ENCODE results near the gene NTNG1.

Gene NTNG1

GRCh38 chr1:107142140-107142542, 1.3 kb downstream of the NTNG1 start:
- Histone ChIP-seq H3K9me3 (ENCODE audit: control extremely low read depth in 1 of 5, control insufficient read depth in 4 of 5, insufficient read depth in 2 of 5, low read depth in 1 of 5, low read length in 4 of 5) (no peaks in the 10 kb centered on the region), H3K27ac (ENCODE audit: insufficient read depth in 1 of 2, low read depth in 1 of 2, low read length in 2 of 2, poor library complexity in 1 of 2, severe bottlenecking in 2 of 2) (no peak overlapping the region), H3K4me3 (ENCODE audit: control insufficient read depth in 1 of 7, extremely low read depth in 1 of 7, insufficient read depth in 4 of 7, low read depth in 2 of 7, low read length in 6 of 7) (peak overlapping the region in 4 of 7 experiments; percentile 55 to 73 (median 65)), H3K4me1 (ENCODE audit: control extremely low read depth in 1 of 4, control insufficient read depth in 4 of 4, insufficient read depth in 4 of 4, low read length in 3 of 4) (peaks cover 0 to 23% (median 20%) of the 10 kb centered on the region in 4 experiments), H3K36me3 (ENCODE audit: control insufficient read depth in 4 of 4, insufficient read depth in 4 of 4, low read length in 3 of 4) (no peaks in the 10 kb centered on the region), H3K27me3 (replicated peaks in 2 of 5; ENCODE audit: control insufficient read depth in 4 of 5, insufficient read depth in 5 of 5, low read length in 4 of 5) (peaks cover 16 to 54% (median 30%) of the 10 kb centered on the region in 5 experiments)
- no CpG with 5 or more reads among the region's 5 CpGs for whole genome bisulfite sequencing (ENCODE audit: insufficient coverage)
- ChIA-PET POLR2A (interaction anchor here (0.7 kb wide), 1 partner anchor 472 kb away, joined by 4 read pairs; no protein-coding TSS in a partner anchor), CTCF (interaction anchor here (0.6 to 0.7 kb wide), 2 partner anchors 96 to 1265 kb away, joined by 3 read pairs; no protein-coding TSS in a partner anchor)
- DNase-seq: peak; percentile 49 to 66 (median 64)

- WGBS (ENCODE audit: insufficient coverage): 100% methylated on average over 1 of the region's 2 CpGs
- Histone ChIP-seq H3K27me3 (replicated peaks in 2 of 5; ENCODE audit: control insufficient read depth in 4 of 5, insufficient read depth in 5 of 5, low read length in 4 of 5) (peaks cover 18 to 54% (median 31%) of the 10 kb centered on the region in 5 experiments), H3K36me3 (ENCODE audit: control insufficient read depth in 4 of 4, insufficient read depth in 4 of 4, low read length in 3 of 4) (no peaks in the 10 kb centered on the region), H3K9me3 (ENCODE audit: control extremely low read depth in 1 of 5, control insufficient read depth in 4 of 5, insufficient read depth in 2 of 5, low read depth in 1 of 5, low read length in 4 of 5) (no peaks in the 10 kb centered on the region), H3K27ac (ENCODE audit: insufficient read depth in 1 of 2, low read depth in 1 of 2, low read length in 2 of 2, poor library complexity in 1 of 2, severe bottlenecking in 2 of 2) (no peak overlapping the region), H3K4me3 (ENCODE audit: control insufficient read depth in 1 of 7, extremely low read depth in 1 of 7, insufficient read depth in 4 of 7, low read depth in 2 of 7, low read length in 6 of 7) (no peak overlapping the region), H3K4me1 (ENCODE audit: control extremely low read depth in 1 of 4, control insufficient read depth in 4 of 4, insufficient read depth in 4 of 4, low read length in 3 of 4) (peaks cover 0 to 23% (median 20%) of the 10 kb centered on the region in 4 experiments)
- ChIA-PET CTCF (interaction anchor here (0.6 to 0.7 kb wide), 3 partner anchors 9 to 1266 kb away, joined by 3 read pairs; no protein-coding TSS in a partner anchor), POLR2A (interaction anchor here (0.7 kb wide), 1 partner anchor 640 kb away, joined by 3 read pairs; no protein-coding TSS in a partner anchor)
- DNase-seq: no peak
These were observed 1.8 kb downstream of the NTNG1 start for GRCh38 chr1:107142666-107143065.

- H3K36me3 ChIP-seq (ENCODE audit: control insufficient read depth in 4 of 4, insufficient read depth in 4 of 4, low read length in 3 of 4): no peaks in the 10 kb centered on the region
- DNase-seq: no peak
- H3K27ac ChIP-seq (ENCODE audit: insufficient read depth in 1 of 2, low read depth in 1 of 2, low read length in 2 of 2, poor library complexity in 1 of 2, severe bottlenecking in 2 of 2): no peak overlapping the region
- no CpG with 5 or more reads among the region's 3 CpGs for WGBS (ENCODE audit: insufficient coverage)
- peaks cover 0 to 12% (median 11%) of the 10 kb centered on the region in 4 experiments for H3K4me1 ChIP-seq (ENCODE audit: control extremely low read depth in 1 of 4, control insufficient read depth in 4 of 4, insufficient read depth in 4 of 4, low read length in 3 of 4)
- ChIA-PET CTCF (interaction anchor here (1.0 kb wide), 1 partner anchor 24 kb away, joined by 4 read pairs; no protein-coding TSS in a partner anchor), POLR2A (no interaction called here)
- peaks cover 13 to 30% (median 17%) of the 10 kb centered on the region in 5 experiments for H3K27me3 ChIP-seq (replicated peaks in 2 of 5; ENCODE audit: control insufficient read depth in 4 of 5, insufficient read depth in 5 of 5, low read length in 4 of 5)
- no peaks in the 10 kb centered on the region for H3K9me3 ChIP-seq (ENCODE audit: control extremely low read depth in 1 of 5, control insufficient read depth in 4 of 5, insufficient read depth in 2 of 5, low read depth in 1 of 5, low read length in 4 of 5)
- H3K4me3 ChIP-seq (ENCODE audit: control insufficient read depth in 1 of 7, extremely low read depth in 1 of 7, insufficient read depth in 4 of 7, low read depth in 2 of 7, low read length in 6 of 7): no peak overlapping the region
These were observed 4.8 kb downstream of the NTNG1 start for GRCh38 chr1:107145637-107146036.

- peaks cover 4 to 16% (median 11%) of the 10 kb centered on the region in 5 experiments for H3K27me3 ChIP-seq (replicated peaks in 2 of 5; ENCODE audit: control insufficient read depth in 4 of 5, insufficient read depth in 5 of 5, low read length in 4 of 5)
- H3K4me1 ChIP-seq (ENCODE audit: control extremely low read depth in 1 of 4, control insufficient read depth in 4 of 4, insufficient read depth in 4 of 4, low read length in 3 of 4): no peaks in the 10 kb centered on the region
- no peak for DNase-seq
- 100% methylated on average over 1 of the region's 6 CpGs for WGBS (ENCODE audit: insufficient coverage)
- no peaks in the 10 kb centered on the region for H3K36me3 ChIP-seq (ENCODE audit: control insufficient read depth in 4 of 4, insufficient read depth in 4 of 4, low read length in 3 of 4)
- no peak overlapping the region for H3K4me3 ChIP-seq (ENCODE audit: control insufficient read depth in 1 of 7, extremely low read depth in 1 of 7, insufficient read depth in 4 of 7, low read depth in 2 of 7, low read length in 6 of 7)
- ChIA-PET POLR2A (no interaction called here), CTCF (no interaction called here)
- H3K9me3 ChIP-seq (ENCODE audit: control extremely low read depth in 1 of 5, control insufficient read depth in 4 of 5, insufficient read depth in 2 of 5, low read depth in 1 of 5, low read length in 4 of 5): no peaks in the 10 kb centered on the region
- H3K27ac ChIP-seq (ENCODE audit: insufficient read depth in 1 of 2, low read depth in 1 of 2, low read length in 2 of 2, poor library complexity in 1 of 2, severe bottlenecking in 2 of 2): no peak overlapping the region
These were observed 7.0 kb downstream of the NTNG1 start for GRCh38 chr1:107147843-107148242.

GRCh38 chr1:107149946-107150345, 9.1 kb downstream of the NTNG1 start:
- Histone ChIP-seq H3K9me3 (ENCODE audit: control extremely low read depth in 1 of 5, control insufficient read depth in 4 of 5, insufficient read depth in 2 of 5, low read depth in 1 of 5, low read length in 4 of 5) (no peaks in the 10 kb centered on the region), H3K4me3 (ENCODE audit: control insufficient read depth in 1 of 7, extremely low read depth in 1 of 7, insufficient read depth in 4 of 7, low read depth in 2 of 7, low read length in 6 of 7) (no peak overlapping the region), H3K27ac (ENCODE audit: insufficient read depth in 1 of 2, low read depth in 1 of 2, low read length in 2 of 2, poor library complexity in 1 of 2, severe bottlenecking in 2 of 2) (no peak overlapping the region), H3K36me3 (ENCODE audit: control insufficient read depth in 4 of 4, insufficient read depth in 4 of 4, low read length in 3 of 4) (no peaks in the 10 kb centered on the region), H3K27me3 (replicated peaks in 2 of 5; ENCODE audit: control insufficient read depth in 4 of 5, insufficient read depth in 5 of 5, low read length in 4 of 5) (peaks cover 4 to 11% (median 5%) of the 10 kb centered on the region in 5 experiments), H3K4me1 (ENCODE audit: control extremely low read depth in 1 of 4, control insufficient read depth in 4 of 4, insufficient read depth in 4 of 4, low read length in 3 of 4) (no peaks in the 10 kb centered on the region)
- no peak for DNase-seq
- CTCF ChIA-PET: no interaction called here
- POLR2A ChIA-PET: no interaction called here
- WGBS (ENCODE audit: insufficient coverage): no CpG with 5 or more reads among the region's 1 CpG

GRCh38 chr1:107151295-107151694, 10.5 kb downstream of the NTNG1 start:
- POLR2A ChIA-PET: no interaction called here
- no peak overlapping the region for H3K27ac ChIP-seq (ENCODE audit: insufficient read depth in 1 of 2, low read depth in 1 of 2, low read length in 2 of 2, poor library complexity in 1 of 2, severe bottlenecking in 2 of 2)
- H3K36me3 ChIP-seq (ENCODE audit: control insufficient read depth in 4 of 4, insufficient read depth in 4 of 4, low read length in 3 of 4): no peaks in the 10 kb centered on the region
- peaks cover 3 to 5% (median 4%) of the 10 kb centered on the region in 5 experiments for H3K27me3 ChIP-seq (replicated peaks in 2 of 5; ENCODE audit: control insufficient read depth in 4 of 5, insufficient read depth in 5 of 5, low read length in 4 of 5)
- WGBS (ENCODE audit: insufficient coverage): 92% methylated on average over 2 of the region's 3 CpGs
- no peaks in the 10 kb centered on the region for H3K9me3 ChIP-seq (ENCODE audit: control extremely low read depth in 1 of 5, control insufficient read depth in 4 of 5, insufficient read depth in 2 of 5, low read depth in 1 of 5, low read length in 4 of 5)
- DNase-seq: no peak
- H3K4me3 ChIP-seq (ENCODE audit: control insufficient read depth in 1 of 7, extremely low read depth in 1 of 7, insufficient read depth in 4 of 7, low read depth in 2 of 7, low read length in 6 of 7): no peak overlapping the region
- CTCF ChIA-PET: interaction anchor here (1.3 kb wide), 1 partner anchor 8 kb away, joined by 3 read pairs; no protein-coding TSS in a partner anchor
- H3K4me1 ChIP-seq (ENCODE audit: control extremely low read depth in 1 of 4, control insufficient read depth in 4 of 4, insufficient read depth in 4 of 4, low read length in 3 of 4): no peaks in the 10 kb centered on the region

- Histone ChIP-seq H3K9me3 (ENCODE audit: control extremely low read depth in 1 of 5, control insufficient read depth in 4 of 5, insufficient read depth in 2 of 5, low read depth in 1 of 5, low read length in 4 of 5) (no peaks in the 10 kb centered on the region), H3K27ac (ENCODE audit: insufficient read depth in 1 of 2, low read depth in 1 of 2, low read length in 2 of 2, poor library complexity in 1 of 2, severe bottlenecking in 2 of 2) (no peak overlapping the region), H3K4me3 (ENCODE audit: control insufficient read depth in 1 of 7, extremely low read depth in 1 of 7, insufficient read depth in 4 of 7, low read depth in 2 of 7, low read length in 6 of 7) (no peak overlapping the region), H3K36me3 (ENCODE audit: control insufficient read depth in 4 of 4, insufficient read depth in 4 of 4, low read length in 3 of 4) (no peaks in the 10 kb centered on the region), H3K4me1 (ENCODE audit: control extremely low read depth in 1 of 4, control insufficient read depth in 4 of 4, insufficient read depth in 4 of 4, low read length in 3 of 4) (no peaks in the 10 kb centered on the region), H3K27me3 (replicated peaks in 2 of 5; ENCODE audit: control insufficient read depth in 4 of 5, insufficient read depth in 5 of 5, low read length in 4 of 5) (peaks cover 1 to 5% (median 5%) of the 10 kb centered on the region in 5 experiments)
- CTCF ChIA-PET: no interaction called here
- DNase-seq: no peak
- WGBS (ENCODE audit: insufficient coverage): 97% methylated on average over 3 of the region's 4 CpGs
- POLR2A ChIA-PET: no interaction called here
These were observed 11.6 kb downstream of the NTNG1 start for GRCh38 chr1:107152395-107152794.

All from common myeloid progenitor, CD34-positive (primary cell).